G401 (cell line): ENCODE data around the gene MRPS18A. TPM values are rescaled to one million over a fixed set of nuclear protein-coding genes. Genes with fewer than 3 reads are reported as not detected.

ENCODE experiments used
- DNase-seq: peaks from one replicate; pipeline ENCODE4 v3.0.0-alpha.2; 2015; ENCODE audit warnings: low spot score
- in situ Hi-C: cut with HindIII; loops from 2 replicates; pipeline ENCODE4 v1.10.0; 2016; ENCODE audit warnings: low sequenced_read_pairs, mixed read lengths
- total RNA-seq: library from RNA; depleted of rRNA; stranded (reverse); fragments of >200 nt; shearing (Covaris generic); gene quantifications from 2 replicates; pipeline ENCODE4 v1.2.3, GENCODE V29; 2014; rRNA removed

MRPS18A gene
- total RNA-seq, 1 experiment from 2014 or later: 70.5 TPM

DNA sequence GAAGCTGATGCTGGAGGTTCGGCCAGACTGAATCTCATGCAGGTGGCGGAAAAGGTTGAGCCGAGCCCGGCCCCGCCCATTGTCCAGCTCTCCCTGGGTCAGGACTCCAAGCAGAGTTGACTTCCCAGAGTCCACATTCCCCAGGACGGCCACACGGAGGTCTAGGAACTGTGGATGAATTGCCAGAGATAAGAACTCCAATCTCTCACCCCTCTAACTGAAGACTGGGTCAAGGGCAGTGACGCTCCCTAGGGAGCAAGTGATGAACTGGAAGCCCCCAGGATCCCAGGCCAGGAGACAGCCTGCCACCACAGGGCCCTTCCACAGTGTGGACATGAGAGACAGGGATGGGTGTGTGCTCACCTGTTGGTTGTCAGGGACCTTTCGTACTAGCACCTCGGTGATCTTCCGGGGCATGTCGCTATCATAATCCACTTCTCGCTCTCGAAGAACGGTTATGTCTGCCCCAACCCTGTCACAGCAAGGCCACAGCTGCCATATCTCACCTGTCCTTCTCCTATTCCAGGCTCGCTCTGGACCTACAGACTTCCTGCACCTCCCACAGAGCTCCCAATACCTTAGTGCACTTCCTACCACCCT is 62.1 kb downstream of the MRPS18A start:
- in situ Hi-C loops: no loop called here
- no peak for DNase-seq

DNA sequence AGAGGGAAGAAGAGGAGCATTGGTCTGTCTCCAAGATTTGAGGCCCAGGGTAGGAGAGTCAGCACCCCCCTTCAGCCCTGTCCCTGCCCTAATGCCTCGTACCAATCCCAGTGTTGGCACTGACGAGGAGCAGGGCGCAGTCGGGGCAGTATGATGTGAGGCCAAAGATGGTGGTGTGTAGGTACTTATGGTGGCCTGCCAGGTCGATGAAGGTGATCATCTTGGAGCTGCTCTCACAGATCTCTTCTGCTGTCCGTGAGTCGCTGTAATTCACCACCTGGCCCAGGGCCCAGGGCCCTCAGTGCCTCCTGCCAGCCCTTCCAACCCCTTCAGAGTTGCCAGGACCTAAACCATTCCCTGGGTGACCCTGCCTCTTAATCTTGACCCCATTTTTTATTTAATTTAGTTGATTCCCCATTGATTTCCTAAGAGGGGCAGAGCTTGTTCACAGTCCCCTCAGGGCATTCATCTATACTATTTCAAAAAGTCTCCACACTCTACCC is 62.8 kb downstream of the MRPS18A start:
- in situ Hi-C loops: no loop called here
- no peak for DNase-seq

DNA sequence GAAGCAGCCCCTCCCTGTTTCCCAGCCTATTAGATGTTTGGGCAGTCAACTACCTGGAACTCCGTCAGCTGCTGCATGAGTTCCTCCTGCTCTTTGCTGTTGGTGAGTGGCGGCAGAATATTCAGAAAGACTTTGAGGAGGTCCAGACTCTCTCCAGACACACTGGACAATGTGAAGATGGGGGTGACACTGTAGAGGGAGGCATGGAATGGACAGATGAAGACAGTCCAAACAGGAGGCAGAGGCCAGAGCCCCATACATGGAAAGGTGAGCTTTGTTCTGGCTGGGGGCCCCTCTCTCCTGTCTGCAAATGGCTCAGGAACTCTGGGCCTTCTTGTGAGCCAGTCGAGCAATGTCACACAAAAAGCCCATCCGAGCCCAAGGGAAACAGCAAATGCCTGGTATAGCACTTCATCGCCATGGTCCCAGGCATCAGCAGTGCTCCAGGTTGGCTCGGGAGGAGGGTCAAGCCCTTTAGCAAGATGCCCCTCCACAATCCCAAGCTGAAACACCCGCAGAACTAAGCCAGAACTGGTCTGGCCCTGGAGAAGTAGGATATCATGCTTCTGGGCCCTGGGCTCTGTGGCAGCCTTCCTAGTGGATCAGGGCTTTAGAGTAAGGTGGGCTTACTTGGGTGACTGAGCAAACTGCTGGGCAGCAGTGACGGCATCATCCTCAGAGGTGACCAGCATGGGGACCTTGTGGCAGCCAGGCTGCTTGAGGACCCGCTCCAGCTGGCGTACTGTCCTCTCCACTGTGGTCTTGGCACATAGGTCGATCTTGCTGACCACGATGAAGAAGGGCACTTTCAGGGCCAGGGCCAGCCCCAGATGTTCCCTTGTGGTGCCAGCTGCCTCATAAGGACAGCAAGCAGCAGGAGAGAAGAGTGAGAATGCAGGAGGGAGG is 63.5 kb downstream of the MRPS18A start:
- in situ Hi-C loops: no loop called here
- no peak for DNase-seq

DNA sequence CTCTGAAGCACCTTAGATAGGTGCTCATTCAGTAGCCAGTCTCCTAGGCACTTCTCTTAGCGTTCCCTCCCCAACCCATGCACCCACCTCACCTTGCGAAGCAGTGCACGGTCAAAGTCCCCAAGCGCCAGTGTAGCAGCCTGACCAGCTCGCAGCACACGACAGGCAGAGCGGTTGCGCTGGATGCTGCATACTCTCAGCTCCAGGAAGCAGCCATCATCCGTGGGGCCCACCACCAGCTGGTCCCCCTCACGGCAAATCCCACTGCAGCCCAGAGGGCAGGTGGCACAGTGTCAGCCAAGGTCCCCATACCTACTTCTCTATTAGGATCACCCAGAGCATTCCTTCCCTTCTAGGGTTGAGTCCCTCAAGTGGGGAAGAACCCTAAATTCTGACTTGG is 65.0 kb downstream of the MRPS18A start:
- in situ Hi-C loops: no loop called here
- DNase-seq: no peak

DNA sequence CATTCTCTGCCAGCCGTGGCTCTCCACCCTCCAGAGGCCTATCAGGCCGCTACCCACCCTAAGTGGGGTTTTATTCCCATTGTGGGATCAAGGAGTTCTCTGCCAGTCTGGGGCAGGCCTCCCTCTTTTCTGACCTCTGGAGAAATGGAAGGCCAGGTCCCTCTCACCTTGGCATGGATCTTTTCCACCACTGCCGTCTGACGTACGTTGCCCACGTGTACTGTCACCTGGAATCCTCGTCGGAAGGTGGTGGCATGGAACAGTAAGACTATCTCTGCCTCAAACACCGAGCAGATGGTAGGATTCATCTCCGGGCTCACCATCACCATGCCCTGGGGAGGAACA is 65.8 kb downstream of the MRPS18A start:
- no peak for DNase-seq
- in situ Hi-C loops: no loop called here

Other genes with a start within 250 kb of the MRPS18A start
- 3.1 and 3.4 TPM in 2 replicates for gene DLK2, start 232.2 kb downstream of the MRPS18A start, total RNA-seq
- 14.5 and 16.9 TPM in 2 replicates for gene TJAP1, start 210.2 kb downstream of the MRPS18A start, total RNA-seq
- gene LRRC73, start 177.4 kb downstream of the MRPS18A start, total RNA-seq: 0.03 TPM in 1 of 2 replicates, not detected in the other
- gene YIPF3, start 170.9 kb downstream of the MRPS18A start, total RNA-seq: 49.4 and 92.9 TPM in 2 replicates
- 46.8 and 54.0 TPM in 2 replicates for gene POLR1C, start 170.7 kb downstream of the MRPS18A start, total RNA-seq
- 38.0 and 60.5 TPM in 2 replicates for gene XPO5, start 111.8 kb downstream of the MRPS18A start, total RNA-seq
- gene POLH, start 111.6 kb downstream of the MRPS18A start, total RNA-seq: 8.2 and 16.9 TPM in 2 replicates
- gene GTPBP2, start 58.5 kb downstream of the MRPS18A start, total RNA-seq: 46.0 and 47.0 TPM in 2 replicates
- gene MAD2L1BP, start 52.0 kb downstream of the MRPS18A start, total RNA-seq: 59.0 and 78.9 TPM in 2 replicates
- gene RSPH9, start 42.8 kb downstream of the MRPS18A start, total RNA-seq: 0.92 and 1.6 TPM in 2 replicates
- 20.4 and 32.7 TPM in 2 replicates for gene VEGFA, start 82.4 kb upstream of the MRPS18A start, total RNA-seq